ENCODE measurements around the gene KCTD1. TPM values are rescaled to one million over a fixed set of nuclear protein-coding genes. Genes with fewer than 3 reads are reported as not detected.

The KCTD1 gene
- total and polyA plus RNA-seq, 2 donors (not counting 1 experiment from before 2014, with no cell fraction given): 2.3 to 5.0 TPM

- DNase-seq (no peak), ATAC-seq (ENCODE audit: low read depth) (no peak)
- Histone ChIP-seq H3K27ac (ENCODE audit: low read length in 2 of 2) (no peak overlapping the region), H3K9me3 (ENCODE audit: control extremely low read depth in 1 of 3, control insufficient read depth in 2 of 3, insufficient read depth in 1 of 3, low read length in 2 of 3) (no peaks in the 10 kb centered on the region), H3K4me1 (ENCODE audit: control insufficient read depth in 2 of 2, insufficient read depth in 2 of 2, low read length in 2 of 2) (no peaks in the 10 kb centered on the region), H3K79me2 (ENCODE audit: control insufficient read depth, insufficient read depth, low read length) (no peaks in the 10 kb centered on the region), H3K4me3 (ENCODE audit: control extremely low read depth in 1 of 5, extremely low read depth in 1 of 5, insufficient read depth in 1 of 5, low read depth in 2 of 5, low read length in 4 of 5) (no peak overlapping the region), H2AFZ (ENCODE audit: insufficient read depth, low read depth, low read length, poor library complexity, severe bottlenecking) (no peak overlapping the region), H4K20me1 (ENCODE audit: control insufficient read depth, insufficient read depth, low read length, poor library complexity, severe bottlenecking) (no peaks in the 10 kb centered on the region), H3K27me3 (replicated peaks in 1 of 4; ENCODE audit: control extremely low read depth in 1 of 4, control insufficient read depth in 3 of 4, insufficient read depth in 4 of 4, low read length in 3 of 4) (no peaks in the 10 kb centered on the region), H3K4me2 (replicated peaks; ENCODE audit: low read depth, low read length, poor library complexity, severe bottlenecking) (no peak overlapping the region), H3K9ac (ENCODE audit: low read length) (no peak overlapping the region), H3K36me3 (replicated peaks in 1 of 2; ENCODE audit: control extremely low read depth in 1 of 2, control insufficient read depth in 1 of 2, extremely low read depth in 1 of 2, insufficient read depth in 2 of 2, low read length in 1 of 2) (no peaks in the 10 kb centered on the region)
- Mint-ChIP-seq H3K4me1 (no peaks in the 10 kb centered on the region), H3K27me3 (no peaks in the 10 kb centered on the region), H3K4me3 (no peak overlapping the region), H3K27ac (no peak overlapping the region), H3K9me3 (ENCODE audit: insufficient read depth) (no peaks in the 10 kb centered on the region)
- WGBS (ENCODE audit: insufficient coverage): no CpG with 5 or more reads among the region's 4 CpGs
- ChIA-PET CTCF (no interaction called here), POLR2A (no interaction called here)
- intact Hi-C loops (cut with micrococcal nuclease): no loop called here
- TF ChIP-seq, protein P1, sequence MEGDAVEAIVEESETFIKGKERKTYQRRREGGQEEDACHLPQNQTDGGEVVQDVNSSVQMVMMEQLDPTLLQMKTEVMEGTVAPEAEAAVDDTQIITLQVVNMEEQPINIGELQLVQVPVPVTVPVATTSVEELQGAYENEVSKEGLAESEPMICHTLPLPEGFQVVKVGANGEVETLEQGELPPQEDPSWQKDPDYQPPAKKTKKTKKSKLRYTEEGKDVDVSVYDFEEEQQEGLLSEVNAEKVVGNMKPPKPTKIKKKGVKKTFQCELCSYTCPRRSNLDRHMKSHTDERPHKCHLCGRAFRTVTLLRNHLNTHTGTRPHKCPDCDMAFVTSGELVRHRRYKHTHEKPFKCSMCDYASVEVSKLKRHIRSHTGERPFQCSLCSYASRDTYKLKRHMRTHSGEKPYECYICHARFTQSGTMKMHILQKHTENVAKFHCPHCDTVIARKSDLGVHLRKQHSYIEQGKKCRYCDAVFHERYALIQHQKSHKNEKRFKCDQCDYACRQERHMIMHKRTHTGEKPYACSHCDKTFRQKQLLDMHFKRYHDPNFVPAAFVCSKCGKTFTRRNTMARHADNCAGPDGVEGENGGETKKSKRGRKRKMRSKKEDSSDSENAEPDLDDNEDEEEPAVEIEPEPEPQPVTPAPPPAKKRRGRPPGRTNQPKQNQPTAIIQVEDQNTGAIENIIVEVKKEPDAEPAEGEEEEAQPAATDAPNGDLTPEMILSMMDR (IDR thresholded peaks at IDR 0.05): no peak
- TF ChIP-seq EZH2 (IDR thresholded peaks at IDR 0.05; ENCODE audit: borderline replicate concordance, insufficient read depth, low read depth, low read length, poor library complexity, severe bottlenecking): no peak
Measured at GRCh38 chr18:26519114-26519513, 29.2 kb downstream of the KCTD1 start.

GRCh38 chr18:26516964-26517363, 31.4 kb downstream of the KCTD1 start:
- H3K9ac ChIP-seq (ENCODE audit: low read length): no peak overlapping the region
- ChIA-PET CTCF (no interaction called here), POLR2A (no interaction called here)

More at GRCh38 chr18:26516964-26517363, 31.4 kb downstream of the KCTD1 start:
- Histone ChIP-seq H3K9me3 (ENCODE audit: control extremely low read depth in 1 of 3, control insufficient read depth in 2 of 3, insufficient read depth in 1 of 3, low read length in 2 of 3) (no peaks in the 10 kb centered on the region), H3K4me1 (ENCODE audit: control insufficient read depth in 2 of 2, insufficient read depth in 2 of 2, low read length in 2 of 2) (no peaks in the 10 kb centered on the region), H3K36me3 (replicated peaks in 1 of 2; ENCODE audit: control extremely low read depth in 1 of 2, control insufficient read depth in 1 of 2, extremely low read depth in 1 of 2, insufficient read depth in 2 of 2, low read length in 1 of 2) (no peaks in the 10 kb centered on the region), H4K20me1 (ENCODE audit: control insufficient read depth, insufficient read depth, low read length, poor library complexity, severe bottlenecking) (no peaks in the 10 kb centered on the region), H3K4me2 (replicated peaks; ENCODE audit: low read depth, low read length, poor library complexity, severe bottlenecking) (no peak overlapping the region), H2AFZ (ENCODE audit: insufficient read depth, low read depth, low read length, poor library complexity, severe bottlenecking) (no peak overlapping the region), H3K27ac (ENCODE audit: low read length in 2 of 2) (no peak overlapping the region), H3K27me3 (replicated peaks in 1 of 4; ENCODE audit: control extremely low read depth in 1 of 4, control insufficient read depth in 3 of 4, insufficient read depth in 4 of 4, low read length in 3 of 4) (no peaks in the 10 kb centered on the region), H3K79me2 (ENCODE audit: control insufficient read depth, insufficient read depth, low read length) (no peaks in the 10 kb centered on the region), H3K4me3 (ENCODE audit: control extremely low read depth in 1 of 5, extremely low read depth in 1 of 5, insufficient read depth in 1 of 5, low read depth in 2 of 5, low read length in 4 of 5) (no peak overlapping the region)
- ATAC-seq (ENCODE audit: low read depth) (no peak), DNase-seq (no peak)
- intact Hi-C loops (cut with micrococcal nuclease): no loop called here
- Mint-ChIP-seq H3K27ac (no peak overlapping the region), H3K4me1 (no peaks in the 10 kb centered on the region), H3K9me3 (ENCODE audit: insufficient read depth) (no peaks in the 10 kb centered on the region), H3K4me3 (no peak overlapping the region), H3K27me3 (no peaks in the 10 kb centered on the region)
- WGBS (ENCODE audit: insufficient coverage): 100% methylated on average over 2 of the region's 2 CpGs
- TF ChIP-seq, protein P1 (IDR thresholded peaks at IDR 0.05): no peak
- no peak for TF ChIP-seq EZH2 (IDR thresholded peaks at IDR 0.05; ENCODE audit: borderline replicate concordance, insufficient read depth, low read depth, low read length, poor library complexity, severe bottlenecking)

Measured in B cell (primary cell).